NB4 (cell line): ENCODE results near the gene PIK3AP1.

Experiments
- CTCF ChIP-seq: IDR thresholded peaks from one replicate; pipeline ENCODE4 v1.5.1; 2012; ENCODE audit warnings: low read depth, low read length
- MAX ChIP-seq: IDR thresholded peaks from 2 replicates; pipeline ENCODE4 v1.6.1; 2011; ENCODE audit warnings: low read depth, low read length
- POLR2A ChIP-seq: IDR thresholded peaks from 2 replicates; pipeline ENCODE4 v1.6.1; 2011; ENCODE audit warnings: mild to moderate bottlenecking; ENCODE audit not compliant: insufficient read length; ENCODE audit errors: extremely low read depth

GRCh38 chr10:96764425-96765060 lies 44.2 kb upstream of the PIK3AP1 start:
- no peak; the same call in 1 of the 2 replicates for TF ChIP-seq MAX
- no peak for TF ChIP-seq CTCF
- no peak for TF ChIP-seq POLR2A
